Measurements from ENCODE around the gene FBXO17.

DNA sequence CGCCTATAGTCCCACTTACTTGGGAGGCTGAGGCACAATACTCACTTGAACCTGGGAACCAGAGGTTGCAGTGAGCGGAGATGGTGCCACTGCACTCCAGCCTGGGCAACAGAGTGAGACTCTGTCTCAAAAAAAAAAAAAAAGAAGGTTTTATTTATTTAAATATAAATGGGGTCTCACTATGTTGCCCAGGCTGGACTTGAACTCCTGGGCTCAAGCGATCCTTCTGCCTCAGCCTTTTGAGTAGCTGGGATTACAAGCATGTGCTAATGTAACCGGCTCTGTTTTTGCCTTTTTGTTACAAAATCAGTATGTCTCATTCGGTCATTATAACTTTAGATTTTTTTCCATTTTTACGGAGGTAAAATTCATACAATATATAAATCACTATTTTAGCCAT lies 32.6 kb upstream of the FBXO17 start:
- no peak for TF ChIP-seq CTCF (IDR thresholded peaks at IDR 0.05; ENCODE audit: low read depth, low read length, missing input control)
- TF ChIP-seq GABPA (IDR thresholded peaks at IDR 0.05 in 1 of 2, conservative IDR thresholded peaks at IDR 0.05 in 1 of 2), result no peak
- TF ChIP-seq JUND (IDR thresholded peaks at IDR 0.05), result no peak
- TF ChIP-seq MAX (IDR thresholded peaks at IDR 0.05), result no peak
- no peak for TF ChIP-seq ATF3 (IDR thresholded peaks at IDR 0.05)
- no peak for TF ChIP-seq RXRA (IDR thresholded peaks at IDR 0.05)
- TF ChIP-seq RAD21 (IDR thresholded peaks at IDR 0.05), result no peak
- no peak for TF ChIP-seq HNF4A (conservative IDR thresholded peaks at IDR 0.05)
- TF ChIP-seq, protein P1, sequence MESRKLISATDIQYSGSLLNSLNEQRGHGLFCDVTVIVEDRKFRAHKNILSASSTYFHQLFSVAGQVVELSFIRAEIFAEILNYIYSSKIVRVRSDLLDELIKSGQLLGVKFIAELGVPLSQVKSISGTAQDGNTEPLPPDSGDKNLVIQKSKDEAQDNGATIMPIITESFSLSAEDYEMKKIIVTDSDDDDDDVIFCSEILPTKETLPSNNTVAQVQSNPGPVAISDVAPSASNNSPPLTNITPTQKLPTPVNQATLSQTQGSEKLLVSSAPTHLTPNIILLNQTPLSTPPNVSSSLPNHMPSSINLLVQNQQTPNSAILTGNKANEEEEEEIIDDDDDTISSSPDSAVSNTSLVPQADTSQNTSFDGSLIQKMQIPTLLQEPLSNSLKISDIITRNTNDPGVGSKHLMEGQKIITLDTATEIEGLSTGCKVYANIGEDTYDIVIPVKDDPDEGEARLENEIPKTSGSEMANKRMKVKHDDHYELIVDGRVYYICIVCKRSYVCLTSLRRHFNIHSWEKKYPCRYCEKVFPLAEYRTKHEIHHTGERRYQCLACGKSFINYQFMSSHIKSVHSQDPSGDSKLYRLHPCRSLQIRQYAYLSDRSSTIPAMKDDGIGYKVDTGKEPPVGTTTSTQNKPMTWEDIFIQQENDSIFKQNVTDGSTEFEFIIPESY (IDR thresholded peaks at IDR 0.05), result no peak
